Measurements from ENCODE around the gene GAS5.
"Not testable (repeated sequence)": the region's sequence is repeated elsewhere in the genome, so short reads cannot be mapped to it uniquely, and the experiment has no call there.

GAS5 gene

GRCh38 chr1:173893611-173894010 lies 25.8 kb upstream of the GAS5 start:
- H3K36me3 ChIP-seq = no peaks in the 10 kb centered on the region
- H3K27ac ChIP-seq = no peak overlapping the region
- no peak overlapping the region for H3K4me3 ChIP-seq
- no peaks in the 10 kb centered on the region for H4K20me1 ChIP-seq
- no peak for TF ChIP-seq Cebpa-rat (IDR thresholded peaks at IDR 0.05)
- no peak overlapping the region for H3K4me2 ChIP-seq
- no peaks in the 10 kb centered on the region for H3K4me1 ChIP-seq
- no peaks in the 10 kb centered on the region for H3K9me3 ChIP-seq
- no peak overlapping the region for H3K9ac ChIP-seq
- no peaks in the 10 kb centered on the region for H3K27me3 ChIP-seq

DNA sequence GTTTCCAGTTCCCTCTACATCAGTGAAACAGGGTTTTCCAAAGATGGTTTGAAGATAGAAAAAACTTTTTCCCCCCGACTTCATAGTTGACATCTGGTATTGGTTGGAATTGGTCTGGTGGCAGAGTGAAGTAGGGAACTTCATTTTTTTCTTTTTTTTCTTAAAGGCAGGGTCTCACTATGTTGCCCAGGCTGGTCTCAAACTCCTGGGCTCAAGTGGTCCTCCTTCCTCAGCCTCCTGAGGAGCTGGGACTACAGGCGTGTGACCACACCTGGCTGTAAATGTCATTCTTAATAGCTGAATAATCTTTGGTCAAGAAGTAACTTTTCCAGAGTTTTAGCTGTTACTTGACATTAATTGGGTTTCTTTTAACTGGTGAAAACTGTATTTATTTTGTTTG lies 22.1 kb upstream of the GAS5 start:
- H3K4me2 ChIP-seq = no peak overlapping the region
- H3K4me1 ChIP-seq = no peaks in the 10 kb centered on the region
- H3K9ac ChIP-seq = no peak overlapping the region
- no peak overlapping the region for H3K27ac ChIP-seq
- H3K9me3 ChIP-seq = no peaks in the 10 kb centered on the region
- TF ChIP-seq Cebpa-rat (IDR thresholded peaks at IDR 0.05) = no peak
- H3K4me3 ChIP-seq = no peak overlapping the region
- peaks cover 15% of the 10 kb centered on the region for H3K36me3 ChIP-seq
- no peaks in the 10 kb centered on the region for H3K27me3 ChIP-seq
- H4K20me1 ChIP-seq = no peaks in the 10 kb centered on the region

GRCh38 chr1:173888749-173889148 lies 21.0 kb upstream of the GAS5 start:
- H3K27me3 ChIP-seq = no peaks in the 10 kb centered on the region
- H3K36me3 ChIP-seq = peaks cover 15% of the 10 kb centered on the region
- no peak overlapping the region for H3K27ac ChIP-seq
- no peaks in the 10 kb centered on the region for H3K9me3 ChIP-seq
- TF ChIP-seq Cebpa-rat (IDR thresholded peaks at IDR 0.05) = no peak
- no peak overlapping the region for H3K4me2 ChIP-seq
- no peaks in the 10 kb centered on the region for H3K4me1 ChIP-seq
- H3K4me3 ChIP-seq = no peak overlapping the region
- no peaks in the 10 kb centered on the region for H4K20me1 ChIP-seq
- no peak overlapping the region for H3K9ac ChIP-seq

- Histone ChIP-seq H3K4me3 (no peak overlapping the region), H3K4me2 (no peak overlapping the region), H3K9ac (no peak overlapping the region), H3K27me3 (no peaks in the 10 kb centered on the region), H3K27ac (no peak overlapping the region), H3K4me1 (no peaks in the 10 kb centered on the region), H3K9me3 (no peaks in the 10 kb centered on the region), H3K36me3 (peaks cover 15% of the 10 kb centered on the region), H4K20me1 (no peaks in the 10 kb centered on the region)
- no peak for TF ChIP-seq Cebpa-rat (IDR thresholded peaks at IDR 0.05)
These were observed 19.8 kb upstream of the GAS5 start for GRCh38 chr1:173887627-173888026.

GRCh38 chr1:173886746-173887611 lies 19.2 kb upstream of the GAS5 start:
- no peak overlapping the region for H3K4me2 ChIP-seq
- no peak overlapping the region for H3K9ac ChIP-seq
- H3K4me1 ChIP-seq = no peaks in the 10 kb centered on the region
- H4K20me1 ChIP-seq = no peaks in the 10 kb centered on the region
- H3K36me3 ChIP-seq = peaks cover 15% of the 10 kb centered on the region
- H3K27me3 ChIP-seq = no peaks in the 10 kb centered on the region
- no peak for TF ChIP-seq Cebpa-rat (IDR thresholded peaks at IDR 0.05)
- no peak overlapping the region for H3K27ac ChIP-seq
- H3K4me3 ChIP-seq = no peak overlapping the region
- H3K9me3 ChIP-seq = no peaks in the 10 kb centered on the region

DNA sequence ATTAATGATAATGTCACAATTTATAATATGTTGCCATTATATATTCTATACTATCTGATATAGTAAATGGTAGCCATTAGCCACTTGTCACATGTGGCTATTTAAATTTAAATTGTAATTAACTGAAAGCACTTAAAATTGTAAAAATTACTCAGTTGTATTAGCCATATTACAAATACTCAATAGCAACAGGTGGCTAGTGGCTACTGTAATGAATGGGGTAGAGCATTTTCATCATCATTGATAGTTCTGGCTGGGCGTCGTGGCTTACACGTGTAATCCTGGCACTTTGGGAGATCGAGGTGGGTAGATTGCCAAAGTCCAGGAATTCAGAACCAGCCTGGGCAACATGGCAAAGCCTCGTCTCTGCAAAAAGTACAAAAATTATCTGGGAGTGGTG lies 16.9 kb upstream of the GAS5 start:
- peaks cover 15% of the 10 kb centered on the region for H3K36me3 ChIP-seq
- no peaks in the 10 kb centered on the region for H3K9me3 ChIP-seq
- H3K27ac ChIP-seq = no peak overlapping the region
- H3K4me1 ChIP-seq = no peaks in the 10 kb centered on the region
- H3K9ac ChIP-seq = no peak overlapping the region
- no peaks in the 10 kb centered on the region for H3K27me3 ChIP-seq
- H4K20me1 ChIP-seq = no peaks in the 10 kb centered on the region
- H3K4me2 ChIP-seq = no peak overlapping the region
- no peak for TF ChIP-seq Cebpa-rat (IDR thresholded peaks at IDR 0.05)
- H3K4me3 ChIP-seq = no peak overlapping the region

DNA sequence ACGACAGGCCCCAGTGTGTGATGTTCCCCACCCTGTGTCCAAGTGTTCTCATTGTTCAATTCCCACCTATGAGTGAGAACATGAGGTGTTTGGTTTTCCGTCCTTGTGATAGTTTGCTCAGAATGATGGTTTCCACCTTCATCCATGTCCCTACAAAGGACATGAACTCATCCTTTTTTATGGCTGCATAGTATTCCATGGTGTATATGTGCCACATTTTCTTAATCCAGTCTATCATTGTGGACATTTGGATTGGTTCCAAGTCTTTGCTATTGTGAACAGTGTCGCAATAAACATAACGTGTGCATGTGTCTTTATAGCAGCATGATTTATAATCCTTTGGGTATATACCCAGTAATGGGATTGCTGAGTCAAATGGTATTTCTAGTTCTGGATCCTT lies 13.3 kb upstream of the GAS5 start:
- not testable (repeated sequence) for H3K9me3 ChIP-seq, H3K4me2 ChIP-seq, H3K4me3 ChIP-seq, H3K27me3 ChIP-seq, H3K9ac ChIP-seq, H3K27ac ChIP-seq, H4K20me1 ChIP-seq, H3K4me1 ChIP-seq
- H3K36me3 ChIP-seq = peaks cover 10% of the 10 kb centered on the region

DNA sequence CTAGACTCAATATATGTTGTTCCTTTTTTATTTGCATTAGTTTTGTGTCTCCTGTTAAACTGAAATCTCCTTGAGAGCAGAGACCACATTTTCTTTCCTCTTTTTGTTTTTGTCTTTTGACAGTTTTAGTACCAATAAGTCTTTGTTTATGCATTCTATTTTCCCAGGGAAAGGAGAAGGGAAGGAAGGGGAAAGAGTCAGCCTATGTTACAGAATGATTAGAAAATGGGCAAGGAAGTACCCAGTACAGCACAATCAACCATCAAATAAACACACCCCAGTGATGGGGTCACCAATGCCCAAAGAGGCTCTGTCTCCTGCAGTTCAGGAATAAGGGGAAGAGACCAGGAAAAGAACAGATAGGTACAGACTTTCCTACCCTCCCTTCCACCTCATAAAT lies 10.5 kb upstream of the GAS5 start:
- Histone ChIP-seq H4K20me1 (no peaks in the 10 kb centered on the region), H3K27ac (no peak overlapping the region), H3K9ac (no peak overlapping the region), H3K9me3 (no peaks in the 10 kb centered on the region), H3K4me3 (no peak overlapping the region), H3K36me3 (peaks cover 8% of the 10 kb centered on the region; the same call in 1 of the 2 replicates), H3K4me1 (no peaks in the 10 kb centered on the region), H3K27me3 (no peaks in the 10 kb centered on the region), H3K4me2 (no peak overlapping the region)
- TF ChIP-seq Cebpa-rat (IDR thresholded peaks at IDR 0.05) = no peak

- TF ChIP-seq Cebpa-rat (IDR thresholded peaks at IDR 0.05) = no peak
- Histone ChIP-seq H4K20me1 (no peaks in the 10 kb centered on the region), H3K27ac (no peak overlapping the region), H3K9ac (no peak overlapping the region), H3K9me3 (no peaks in the 10 kb centered on the region), H3K27me3 (no peaks in the 10 kb centered on the region), H3K4me1 (peaks cover 6% of the 10 kb centered on the region), H3K4me2 (no peak overlapping the region), H3K4me3 (no peak overlapping the region), H3K36me3 (peaks cover 8% of the 10 kb centered on the region; the same call in 1 of the 2 replicates)
These were observed 8.9 kb upstream of the GAS5 start for GRCh38 chr1:173876732-173877131.

GRCh38 chr1:173871500-173871899 lies 3.7 kb upstream of the GAS5 start:
- Histone ChIP-seq H3K9ac (no peak overlapping the region), H3K4me1 (peaks cover 35% of the 10 kb centered on the region), H4K20me1 (peaks cover 8% of the 10 kb centered on the region), H3K4me3 (no peak overlapping the region), H3K27ac (no peak overlapping the region), H3K9me3 (no peaks in the 10 kb centered on the region), H3K4me2 (peak overlapping the region; percentile 82), H3K36me3 (peaks cover 12% of the 10 kb centered on the region), H3K27me3 (no peaks in the 10 kb centered on the region)
- no peak for TF ChIP-seq Cebpa-rat (IDR thresholded peaks at IDR 0.05)

Data from BLaER1 (cell line).